22Rv1 (cell line): ENCODE data around the gene RAPGEF4.

Experiments
- H3K27ac ChIP-seq: fragments of 450-650 bp; 2 replicates; pipeline ENCODE4 v1.5.1; 2017
- CTCF ChIP-seq: fragments of 450-650 bp; IDR thresholded peaks from 2 replicates; pipeline ENCODE4 v1.5.1; 2017; ENCODE audit warnings: mild to moderate bottlenecking
- ZFX ChIP-seq: fragments of 450-650 bp; IDR thresholded peaks from 2 replicates; pipeline ENCODE4 v1.6.1; 2017; ENCODE audit warnings: antibody characterized with exemption, borderline replicate concordance

The RAPGEF4 gene

GRCh38 chr2:172713365-172713875 is 22.2 kb upstream of the RAPGEF4 start:
- no peak for TF ChIP-seq CTCF
- no peak for TF ChIP-seq ZFX
- no peak overlapping the region for H3K27ac ChIP-seq

GRCh38 chr2:172722481-172722880 is 13.2 kb upstream of the RAPGEF4 start:
- TF ChIP-seq CTCF: no peak
- no peak for TF ChIP-seq ZFX
- H3K27ac ChIP-seq: no peak overlapping the region

- no peak overlapping the region for H3K27ac ChIP-seq
- TF ChIP-seq CTCF: no peak
- no peak for TF ChIP-seq ZFX
These were observed 12.4 kb upstream of the RAPGEF4 start for GRCh38 chr2:172723286-172723685.

GRCh38 chr2:172724724-172725123 is 10.9 kb upstream of the RAPGEF4 start:
- H3K27ac ChIP-seq: no peak overlapping the region
- TF ChIP-seq CTCF: no peak
- TF ChIP-seq ZFX: no peak

- TF ChIP-seq ZFX (no peak), CTCF (no peak)
- no peak overlapping the region for H3K27ac ChIP-seq
These were observed 10.4 kb upstream of the RAPGEF4 start for GRCh38 chr2:172725284-172725683.

GRCh38 chr2:172725746-172726145 is 9.9 kb upstream of the RAPGEF4 start:
- TF ChIP-seq ZFX (no peak), CTCF (no peak)
- H3K27ac ChIP-seq: no peak overlapping the region

- no peak for TF ChIP-seq CTCF
- TF ChIP-seq ZFX: no peak
- no peak overlapping the region for H3K27ac ChIP-seq
These were observed 9.4 kb upstream of the RAPGEF4 start for GRCh38 chr2:172726172-172726735.
